Measurements from ENCODE around the gene MB21D2.

DNA sequence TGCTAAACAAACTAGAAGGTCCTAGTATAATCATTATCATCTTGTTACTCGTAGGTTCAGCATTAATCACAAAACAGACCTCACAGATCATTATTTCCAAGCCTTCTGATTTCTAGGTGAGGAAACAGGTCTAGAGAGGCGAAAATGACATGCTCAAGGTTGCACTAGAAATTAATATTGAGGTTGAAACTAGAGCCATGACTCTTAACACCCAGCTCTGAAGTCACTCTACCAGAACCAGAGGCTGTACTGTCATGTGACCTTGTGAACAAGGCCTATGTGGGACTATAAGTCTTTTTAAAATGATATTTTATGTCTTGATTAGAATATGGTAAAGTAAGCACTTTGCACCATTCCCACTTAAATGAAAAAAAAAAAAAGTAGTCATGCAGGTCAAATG is 166.5 kb downstream of the MB21D2 start:
- TF ChIP-seq, protein P1, sequence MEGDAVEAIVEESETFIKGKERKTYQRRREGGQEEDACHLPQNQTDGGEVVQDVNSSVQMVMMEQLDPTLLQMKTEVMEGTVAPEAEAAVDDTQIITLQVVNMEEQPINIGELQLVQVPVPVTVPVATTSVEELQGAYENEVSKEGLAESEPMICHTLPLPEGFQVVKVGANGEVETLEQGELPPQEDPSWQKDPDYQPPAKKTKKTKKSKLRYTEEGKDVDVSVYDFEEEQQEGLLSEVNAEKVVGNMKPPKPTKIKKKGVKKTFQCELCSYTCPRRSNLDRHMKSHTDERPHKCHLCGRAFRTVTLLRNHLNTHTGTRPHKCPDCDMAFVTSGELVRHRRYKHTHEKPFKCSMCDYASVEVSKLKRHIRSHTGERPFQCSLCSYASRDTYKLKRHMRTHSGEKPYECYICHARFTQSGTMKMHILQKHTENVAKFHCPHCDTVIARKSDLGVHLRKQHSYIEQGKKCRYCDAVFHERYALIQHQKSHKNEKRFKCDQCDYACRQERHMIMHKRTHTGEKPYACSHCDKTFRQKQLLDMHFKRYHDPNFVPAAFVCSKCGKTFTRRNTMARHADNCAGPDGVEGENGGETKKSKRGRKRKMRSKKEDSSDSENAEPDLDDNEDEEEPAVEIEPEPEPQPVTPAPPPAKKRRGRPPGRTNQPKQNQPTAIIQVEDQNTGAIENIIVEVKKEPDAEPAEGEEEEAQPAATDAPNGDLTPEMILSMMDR (IDR thresholded peaks at IDR 0.05; ENCODE audit: insufficient read depth, low read length), result no peak
- no peak for TF ChIP-seq GABPA (IDR thresholded peaks at IDR 0.05; ENCODE audit: low read depth)
- TF ChIP-seq POLR2AphosphoS5 (IDR thresholded peaks at IDR 0.05; ENCODE audit: low read depth), result no peak
- TF ChIP-seq SPI1 (IDR thresholded peaks at IDR 0.05; ENCODE audit: borderline replicate concordance, low read depth), result no peak
- TF ChIP-seq, protein P2, sequence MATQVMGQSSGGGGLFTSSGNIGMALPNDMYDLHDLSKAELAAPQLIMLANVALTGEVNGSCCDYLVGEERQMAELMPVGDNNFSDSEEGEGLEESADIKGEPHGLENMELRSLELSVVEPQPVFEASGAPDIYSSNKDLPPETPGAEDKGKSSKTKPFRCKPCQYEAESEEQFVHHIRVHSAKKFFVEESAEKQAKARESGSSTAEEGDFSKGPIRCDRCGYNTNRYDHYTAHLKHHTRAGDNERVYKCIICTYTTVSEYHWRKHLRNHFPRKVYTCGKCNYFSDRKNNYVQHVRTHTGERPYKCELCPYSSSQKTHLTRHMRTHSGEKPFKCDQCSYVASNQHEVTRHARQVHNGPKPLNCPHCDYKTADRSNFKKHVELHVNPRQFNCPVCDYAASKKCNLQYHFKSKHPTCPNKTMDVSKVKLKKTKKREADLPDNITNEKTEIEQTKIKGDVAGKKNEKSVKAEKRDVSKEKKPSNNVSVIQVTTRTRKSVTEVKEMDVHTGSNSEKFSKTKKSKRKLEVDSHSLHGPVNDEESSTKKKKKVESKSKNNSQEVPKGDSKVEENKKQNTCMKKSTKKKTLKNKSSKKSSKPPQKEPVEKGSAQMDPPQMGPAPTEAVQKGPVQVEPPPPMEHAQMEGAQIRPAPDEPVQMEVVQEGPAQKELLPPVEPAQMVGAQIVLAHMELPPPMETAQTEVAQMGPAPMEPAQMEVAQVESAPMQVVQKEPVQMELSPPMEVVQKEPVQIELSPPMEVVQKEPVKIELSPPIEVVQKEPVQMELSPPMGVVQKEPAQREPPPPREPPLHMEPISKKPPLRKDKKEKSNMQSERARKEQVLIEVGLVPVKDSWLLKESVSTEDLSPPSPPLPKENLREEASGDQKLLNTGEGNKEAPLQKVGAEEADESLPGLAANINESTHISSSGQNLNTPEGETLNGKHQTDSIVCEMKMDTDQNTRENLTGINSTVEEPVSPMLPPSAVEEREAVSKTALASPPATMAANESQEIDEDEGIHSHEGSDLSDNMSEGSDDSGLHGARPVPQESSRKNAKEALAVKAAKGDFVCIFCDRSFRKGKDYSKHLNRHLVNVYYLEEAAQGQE (IDR thresholded peaks at IDR 0.05; ENCODE audit: insufficient replicate concordance, low read depth), result no peak
